NCI-H1092 treated with DMSO at 0.1 percent for 48 hours (cell line): ENCODE results near the gene FOLR2.
"Not testable (repeated sequence)": the region's sequence is repeated elsewhere in the genome, so short reads cannot be mapped to it uniquely, and the experiment has no call there.

Source experiments
- DNase-seq: peaks from one replicate; lab custom pipeline; 2025; lab: John Stamatoyannopoulos, UW

Gene FOLR2

GRCh38 chr11:72206794-72207193, 9.8 kb upstream of the FOLR2 start:
- DNase-seq: not testable (repeated sequence)

GRCh38 chr11:72208281-72208680, 8.3 kb upstream of the FOLR2 start:
- no peak for DNase-seq

GRCh38 chr11:72209101-72209500, 7.5 kb upstream of the FOLR2 start:
- no peak for DNase-seq

- no peak for DNase-seq
These were observed 1.2 kb downstream of the FOLR2 start for GRCh38 chr11:72217841-72218240.

- DNase-seq: no peak
These were observed 1.7 kb downstream of the FOLR2 start for GRCh38 chr11:72218251-72218745.

- no peak for DNase-seq
These were observed 4.2 kb downstream of the FOLR2 start for GRCh38 chr11:72220696-72221363.

- DNase-seq: no peak
These were observed 4.9 kb downstream of the FOLR2 start for GRCh38 chr11:72221386-72222075.

GRCh38 chr11:72222106-72222891, 5.7 kb downstream of the FOLR2 start:
- DNase-seq: no peak

- peak; percentile 94 for DNase-seq
These were observed 6.5 kb downstream of the FOLR2 start for GRCh38 chr11:72222907-72223614.

- DNase-seq: peak; percentile 88
These were observed 7.3 kb downstream of the FOLR2 start for GRCh38 chr11:72223615-72224563.

GRCh38 chr11:72224564-72225410, 8.2 kb downstream of the FOLR2 start, which contains the start of gene INPPL1:
INPPL1 (plus strand) TSS chr11:72224767; CDS start chr11:72224985, 218 bp downstream.
- peak; percentile 32 for DNase-seq

- peak; percentile 32 for DNase-seq
These were observed 8.9 kb downstream of the FOLR2 start for GRCh38 chr11:72225411-72225951.

GRCh38 chr11:72226701-72227100, 10.1 kb downstream of the FOLR2 start:
- DNase-seq: peak; percentile 79

- DNase-seq: peak; percentile 99
These were observed 11.0 kb downstream of the FOLR2 start for GRCh38 chr11:72227316-72228228.

- peak; percentile 52 for DNase-seq
These were observed 11.7 kb downstream of the FOLR2 start for GRCh38 chr11:72228229-72228843.

- no peak for DNase-seq
These were observed 12.2 kb downstream of the FOLR2 start for GRCh38 chr11:72228844-72229231.

GRCh38 chr11:72229336-72229924, 12.8 kb downstream of the FOLR2 start:
- no peak for DNase-seq
